ENCODE data around the gene ERGIC3. TPM values are rescaled to one million over a fixed set of nuclear protein-coding genes. Genes with fewer than 3 reads are reported as not detected.

The ERGIC3 gene
- total and polyA plus RNA-seq, 2 of the 4 experiments (the other 2 are of a cell fraction): 434 to 438 TPM

DNA sequence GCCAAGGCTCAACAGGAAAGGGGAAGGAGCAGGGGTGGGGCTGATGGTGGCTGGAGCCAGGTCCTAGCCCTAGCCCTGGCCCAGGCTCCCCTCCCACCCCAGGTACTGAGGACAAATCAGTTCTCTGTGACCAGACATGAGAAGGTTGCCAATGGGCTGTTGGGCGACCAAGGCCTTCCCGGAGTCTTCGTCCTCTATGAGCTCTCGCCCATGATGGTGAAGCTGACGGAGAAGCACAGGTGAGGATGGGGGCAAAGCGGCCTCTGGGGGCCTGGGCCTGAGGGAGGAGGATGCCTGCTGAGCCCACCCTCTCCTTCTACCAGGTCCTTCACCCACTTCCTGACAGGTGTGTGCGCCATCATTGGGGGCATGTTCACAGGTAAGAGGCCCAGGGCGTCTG, 15.0 kb downstream of the ERGIC3 start:
- no peak overlapping the region for H2BK20ac ChIP-seq (ENCODE audit: low read depth, low read length)
- peaks cover 2% of the 10 kb centered on the region for H3K4me1 ChIP-seq (ENCODE audit: control insufficient read depth, insufficient read depth, low read length)
- H2BK120ac ChIP-seq (ENCODE audit: low read depth, low read length): no peak overlapping the region
- TF ChIP-seq SMC3 (IDR thresholded peaks at IDR 0.05; ENCODE audit: low read depth, low read length) (no peak), MXI1 (IDR thresholded peaks at IDR 0.05; ENCODE audit: borderline replicate concordance, low read depth, low read length) (no peak), RAD21 (IDR thresholded peaks at IDR 0.05; ENCODE audit: low read length) (no peak), RFX5 (IDR thresholded peaks at IDR 0.05; ENCODE audit: low read depth, low read length) (no peak)
- TF ChIP-seq, protein P1, sequence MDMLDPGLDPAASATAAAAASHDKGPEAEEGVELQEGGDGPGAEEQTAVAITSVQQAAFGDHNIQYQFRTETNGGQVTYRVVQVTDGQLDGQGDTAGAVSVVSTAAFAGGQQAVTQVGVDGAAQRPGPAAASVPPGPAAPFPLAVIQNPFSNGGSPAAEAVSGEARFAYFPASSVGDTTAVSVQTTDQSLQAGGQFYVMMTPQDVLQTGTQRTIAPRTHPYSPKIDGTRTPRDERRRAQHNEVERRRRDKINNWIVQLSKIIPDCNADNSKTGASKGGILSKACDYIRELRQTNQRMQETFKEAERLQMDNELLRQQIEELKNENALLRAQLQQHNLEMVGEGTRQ (IDR thresholded peaks at IDR 0.05; ENCODE audit: low read depth, low read length): no peak
- intact Hi-C loops (cut with micrococcal nuclease): no loop called here
- no peak for ATAC-seq (ENCODE audit: low read depth)
- WGBS, 2 experiments (ENCODE audit: extremely low coverage in 2 of 2, insufficient read length in 1 of 2): no CpG with 5 or more reads among the region's 8 CpGs
- H3K27me3 ChIP-seq (ENCODE audit: control insufficient read depth, insufficient read depth, low read length): no peaks in the 10 kb centered on the region
- no peak overlapping the region for H2AFZ ChIP-seq (replicated peaks; ENCODE audit: low read length, poor library complexity)
- no peak for DNase-seq
- H3K23ac ChIP-seq (ENCODE audit: low read depth, low read length): no peak overlapping the region
- H2BK5ac ChIP-seq (ENCODE audit: low read depth, low read length, poor library complexity, severe bottlenecking): no peak overlapping the region
- H2BK15ac ChIP-seq (ENCODE audit: low read depth, low read length): no peak overlapping the region
- no peak overlapping the region for H2AK5ac ChIP-seq (ENCODE audit: low read depth, low read length)
- no peak overlapping the region for H2AK9ac ChIP-seq (replicated peaks; ENCODE audit: low read depth, low read length, poor library complexity)
- no peak overlapping the region for H3K27ac ChIP-seq (ENCODE audit: insufficient read depth, low read length)
- CTCF ChIA-PET: no interaction called here
- no peak overlapping the region for H3K56ac ChIP-seq (ENCODE audit: extremely low read depth, insufficient read depth, low read length)
- H3K4me3 ChIP-seq (ENCODE audit: insufficient read depth, low read depth, low read length): no peak overlapping the region
- in situ Hi-C loops (cut with MboI; ENCODE audit: low sequenced_read_pairs): no loop called here
- no peak overlapping the region for H3K4me2 ChIP-seq (ENCODE audit: low read depth, low read length)
- no peak overlapping the region for H4K91ac ChIP-seq (ENCODE audit: insufficient read depth, low read depth, low read length)
- H4K5ac ChIP-seq (ENCODE audit: low read depth, low read length): no peak overlapping the region
- peaks cover 0 to 12% of the 10 kb centered on the region in 2 experiments; a peak in 2 of 4 replicates for H3K79me1 ChIP-seq (ENCODE audit: low read depth in 1 of 2, low read length in 2 of 2)
- peaks cover 5% of the 10 kb centered on the region; the same call in 1 of the 2 replicates for H4K20me1 ChIP-seq (ENCODE audit: insufficient read depth, low read length)
- H3K36me3 ChIP-seq (ENCODE audit: control insufficient read depth, insufficient read depth, low read length): peaks cover 68% of the 10 kb centered on the region
- peaks cover 12% of the 10 kb centered on the region for H3K9me1 ChIP-seq (ENCODE audit: insufficient read depth, low read length)
- H3K18ac ChIP-seq (ENCODE audit: low read depth, low read length): no peak overlapping the region
- no peaks in the 10 kb centered on the region for H3K9me3 ChIP-seq (ENCODE audit: control insufficient read depth, insufficient read depth, low read length)
- no peak overlapping the region for H4K8ac ChIP-seq (ENCODE audit: low read depth in 2 of 2, low read length in 2 of 2)
- no peak overlapping the region for H3K14ac ChIP-seq (replicated peaks; ENCODE audit: low read depth, low read length)
- no peak overlapping the region for H3K4ac ChIP-seq (ENCODE audit: low read depth, low read length)
- no peak overlapping the region for H3K9ac ChIP-seq (ENCODE audit: low read depth, low read length)
- TSS peak; percentile 49 for BruUV-seq (replicated peaks)
- dilution Hi-C loops (cut with HindIII; ENCODE audit: low sequenced_read_pairs, unreplicated experiment): no loop called here
- POLR2A ChIA-PET (ENCODE audit: unreplicated experiment): no interaction called here

Measured in IMR-90 (cell line).